HG02678 (cell line): ENCODE data around the gene NFIC.
"Not testable (repeated sequence)": the region's sequence is repeated elsewhere in the genome, so short reads cannot be mapped to it uniquely, and the experiment has no call there.

Source experiments
- ATAC-seq: cut with Tn5 transposase; IDR thresholded peaks from one replicate; pipeline ENCODE4 v1.9.1; 2021; ENCODE audit warnings: mild to moderate bottlenecking, moderate library complexity; ENCODE audit not compliant: unreplicated experiment

Gene NFIC

GRCh38 chr19:3336680-3337523, 29.5 kb upstream of the NFIC start:
- ATAC-seq = no peak

GRCh38 chr19:3338541-3339181, 27.7 kb upstream of the NFIC start:
- ATAC-seq = no peak

- no peak for ATAC-seq
Measured at GRCh38 chr19:3340340-3340739, 26.0 kb upstream of the NFIC start.

GRCh38 chr19:3342246-3342645, 24.1 kb upstream of the NFIC start:
- ATAC-seq = no peak

- ATAC-seq = not testable (repeated sequence)
Measured at GRCh38 chr19:3342962-3343361, 23.4 kb upstream of the NFIC start.

- no peak for ATAC-seq
Measured at GRCh38 chr19:3343619-3344502, 22.5 kb upstream of the NFIC start.

GRCh38 chr19:3344608-3345598, 21.5 kb upstream of the NFIC start:
- no peak for ATAC-seq

GRCh38 chr19:3345850-3346460, 20.4 kb upstream of the NFIC start:
- no peak for ATAC-seq

GRCh38 chr19:3346677-3347353, 19.6 kb upstream of the NFIC start:
- no peak for ATAC-seq

GRCh38 chr19:3348042-3348441, 18.3 kb upstream of the NFIC start:
- ATAC-seq = no peak

GRCh38 chr19:3348469-3348868, 17.9 kb upstream of the NFIC start:
- not testable (repeated sequence) for ATAC-seq

GRCh38 chr19:3350014-3350663, 16.2 kb upstream of the NFIC start:
- no peak for ATAC-seq

GRCh38 chr19:3351702-3352447, 14.5 kb upstream of the NFIC start:
- ATAC-seq = no peak

- no peak for ATAC-seq
Measured at GRCh38 chr19:3353493-3353892, 12.9 kb upstream of the NFIC start.

- ATAC-seq = no peak
Measured at GRCh38 chr19:3356805-3357204, 9.6 kb upstream of the NFIC start.

GRCh38 chr19:3357271-3357991, 9.0 kb upstream of the NFIC start:
- ATAC-seq = no peak

- ATAC-seq = no peak
Measured at GRCh38 chr19:3357992-3358688, 8.2 kb upstream of the NFIC start.
